GM12875 (cell line): ENCODE results near the gene RNF167.

ENCODE experiments used
- H3K4me3 ChIP-seq: one replicate; pipeline ENCODE4 v1.5.1; 2011; ENCODE audit warnings: low read depth, low read length, control low read depth
- TF ChIP-seq, protein P1 (sequence below): IDR thresholded peaks from 2 replicates; pipeline ENCODE4 v1.5.1; 2011; ENCODE audit warnings: low read depth, mild to moderate bottlenecking, control low read depth, inconsistent platforms, low read length, moderate library complexity, borderline replicate concordance; ENCODE audit not compliant: insufficient read depth

Gene RNF167

DNA sequence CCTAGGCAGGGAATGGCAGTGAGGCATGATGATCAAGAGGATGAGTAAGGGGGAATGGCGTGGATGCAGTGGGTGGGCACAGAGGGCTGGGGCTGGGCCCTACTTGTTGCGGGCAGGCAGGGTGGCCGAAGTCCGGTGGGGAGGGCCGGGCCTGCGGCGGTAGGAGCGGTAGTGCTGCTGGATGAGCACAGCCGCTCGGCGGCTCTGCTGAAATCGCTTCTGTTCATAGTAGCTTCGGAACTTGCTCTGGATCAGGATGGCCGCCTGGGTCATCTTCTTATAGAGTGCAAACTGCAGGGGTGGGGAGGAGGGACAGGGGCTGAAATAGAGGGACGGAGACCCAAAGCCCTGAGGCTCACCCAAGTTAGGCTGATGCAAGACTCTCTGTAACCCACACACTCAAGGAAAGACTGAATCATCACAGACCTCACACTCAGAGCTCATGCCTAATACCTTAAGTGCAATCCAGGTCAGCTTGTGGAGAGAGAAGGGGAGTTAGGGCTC lies 29.0 kb downstream of the RNF167 start:
- no peak overlapping the region for H3K4me3 ChIP-seq
- TF ChIP-seq, protein P1, sequence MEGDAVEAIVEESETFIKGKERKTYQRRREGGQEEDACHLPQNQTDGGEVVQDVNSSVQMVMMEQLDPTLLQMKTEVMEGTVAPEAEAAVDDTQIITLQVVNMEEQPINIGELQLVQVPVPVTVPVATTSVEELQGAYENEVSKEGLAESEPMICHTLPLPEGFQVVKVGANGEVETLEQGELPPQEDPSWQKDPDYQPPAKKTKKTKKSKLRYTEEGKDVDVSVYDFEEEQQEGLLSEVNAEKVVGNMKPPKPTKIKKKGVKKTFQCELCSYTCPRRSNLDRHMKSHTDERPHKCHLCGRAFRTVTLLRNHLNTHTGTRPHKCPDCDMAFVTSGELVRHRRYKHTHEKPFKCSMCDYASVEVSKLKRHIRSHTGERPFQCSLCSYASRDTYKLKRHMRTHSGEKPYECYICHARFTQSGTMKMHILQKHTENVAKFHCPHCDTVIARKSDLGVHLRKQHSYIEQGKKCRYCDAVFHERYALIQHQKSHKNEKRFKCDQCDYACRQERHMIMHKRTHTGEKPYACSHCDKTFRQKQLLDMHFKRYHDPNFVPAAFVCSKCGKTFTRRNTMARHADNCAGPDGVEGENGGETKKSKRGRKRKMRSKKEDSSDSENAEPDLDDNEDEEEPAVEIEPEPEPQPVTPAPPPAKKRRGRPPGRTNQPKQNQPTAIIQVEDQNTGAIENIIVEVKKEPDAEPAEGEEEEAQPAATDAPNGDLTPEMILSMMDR = no peak

DNA sequence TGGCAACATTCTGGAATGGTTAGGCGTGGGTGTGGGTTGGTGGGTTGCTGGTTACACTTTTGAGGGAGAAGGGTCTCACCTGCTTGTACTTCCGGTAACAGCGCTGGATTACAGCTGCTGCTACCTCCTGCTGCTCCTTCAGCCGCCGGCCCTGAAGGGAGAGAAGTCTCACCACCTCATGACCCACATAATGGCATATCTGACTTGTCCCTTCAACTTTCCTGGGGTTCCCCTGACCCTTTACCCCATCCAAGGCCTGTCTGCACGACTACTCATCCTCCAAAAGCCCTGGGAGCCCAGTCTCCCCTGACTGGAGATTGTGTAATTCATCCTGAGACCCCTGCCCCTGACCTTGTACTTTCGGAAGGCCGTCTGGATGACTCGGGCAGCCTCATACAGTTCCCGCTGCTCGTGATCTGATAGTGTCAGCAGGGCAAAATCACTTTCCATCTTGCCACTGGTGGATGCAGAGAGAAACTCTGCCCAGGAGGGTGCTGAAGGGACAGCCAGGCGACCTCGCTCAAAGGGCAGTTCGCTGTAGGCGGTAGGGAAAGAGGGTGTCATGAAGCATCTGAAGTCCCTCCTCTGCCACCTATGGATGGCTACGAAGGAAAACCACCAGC lies 29.6 kb downstream of the RNF167 start:
- H3K4me3 ChIP-seq = no peak overlapping the region
- TF ChIP-seq, protein P1 = no peak

DNA sequence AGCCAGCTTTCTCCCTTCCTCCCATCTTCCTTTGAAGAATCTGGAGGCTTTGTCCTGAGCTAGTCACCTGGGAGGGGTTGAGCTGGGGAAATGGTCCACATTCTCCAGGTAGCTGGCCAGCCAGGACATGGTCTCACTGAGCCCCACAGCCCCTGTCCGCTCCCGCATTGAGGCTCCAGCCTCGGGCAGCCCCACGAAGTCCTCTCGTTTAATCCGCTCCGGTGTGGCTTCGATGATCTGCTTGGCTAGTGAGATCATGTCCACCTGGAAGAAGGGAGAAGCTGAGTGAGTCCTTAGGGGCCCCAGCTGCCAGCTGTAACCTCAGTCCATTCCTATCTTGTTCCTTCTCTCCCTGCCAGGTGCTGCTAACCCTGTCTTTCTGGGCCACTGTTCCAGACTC lies 30.2 kb downstream of the RNF167 start:
- no peak overlapping the region for H3K4me3 ChIP-seq
- TF ChIP-seq, protein P1 = no peak

DNA sequence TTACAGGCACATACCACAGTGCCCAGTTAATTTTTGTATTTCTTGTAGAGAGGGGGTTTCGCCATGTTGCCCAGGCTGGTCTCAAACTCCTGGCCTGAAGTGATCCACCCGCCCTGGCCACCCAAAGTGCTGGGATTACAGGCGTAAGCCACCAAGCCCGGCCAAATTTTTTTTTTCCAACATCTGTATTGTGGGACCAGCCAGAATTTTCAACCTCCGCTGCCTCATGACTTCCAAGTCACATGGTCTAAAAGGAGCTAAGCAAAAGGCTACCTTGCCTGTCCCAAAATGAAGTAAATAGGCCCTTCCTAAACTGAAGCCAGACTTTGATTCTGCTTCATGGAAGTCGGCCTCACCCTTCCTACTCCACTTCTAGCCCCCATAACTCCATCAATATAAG lies 31.8 kb downstream of the RNF167 start:
- H3K4me3 ChIP-seq = no peak overlapping the region
- TF ChIP-seq, protein P1 = no peak

GRCh38 chr17:4972322-4972721 lies 32.3 kb downstream of the RNF167 start:
- H3K4me3 ChIP-seq = no peak overlapping the region
- TF ChIP-seq, protein P1 = no peak

- TF ChIP-seq, protein P1 = no peak
- no peak overlapping the region for H3K4me3 ChIP-seq
These were observed 32.7 kb downstream of the RNF167 start for GRCh38 chr17:4972752-4973151.
